NCI-H2196 treated with DMSO at 0.1 percent for 48 hours (cell line): ENCODE results near the gene LY86.
"Not testable (repeated sequence)": the region's sequence is repeated elsewhere in the genome, so short reads cannot be mapped to it uniquely, and the experiment has no call there.

ENCODE experiments used
- DNase-seq: peaks from one replicate; lab custom pipeline; 2025; ENCODE audit not compliant: unreplicated experiment; lab: John Stamatoyannopoulos, UW

LY86 gene

DNA sequence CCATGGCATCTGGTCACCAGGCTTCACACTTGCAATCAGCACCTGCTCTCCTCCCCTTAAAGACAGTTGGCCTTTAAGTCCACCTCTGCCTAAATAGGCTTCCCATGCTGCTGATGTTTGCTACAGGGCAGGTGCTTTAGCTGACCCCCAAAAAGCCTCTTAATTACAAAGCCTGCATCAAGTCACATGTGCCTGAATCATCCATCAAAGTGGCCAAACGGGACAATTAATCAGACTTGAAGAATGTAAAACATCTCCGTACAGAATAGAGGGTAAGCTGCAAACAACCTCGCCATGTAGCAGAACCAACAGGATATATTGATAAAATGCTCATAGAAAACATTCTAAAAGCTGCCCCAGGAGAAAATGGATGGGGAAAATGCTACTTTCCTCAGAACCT, 7.4 kb downstream of the LY86 start:
- no peak for DNase-seq

DNA sequence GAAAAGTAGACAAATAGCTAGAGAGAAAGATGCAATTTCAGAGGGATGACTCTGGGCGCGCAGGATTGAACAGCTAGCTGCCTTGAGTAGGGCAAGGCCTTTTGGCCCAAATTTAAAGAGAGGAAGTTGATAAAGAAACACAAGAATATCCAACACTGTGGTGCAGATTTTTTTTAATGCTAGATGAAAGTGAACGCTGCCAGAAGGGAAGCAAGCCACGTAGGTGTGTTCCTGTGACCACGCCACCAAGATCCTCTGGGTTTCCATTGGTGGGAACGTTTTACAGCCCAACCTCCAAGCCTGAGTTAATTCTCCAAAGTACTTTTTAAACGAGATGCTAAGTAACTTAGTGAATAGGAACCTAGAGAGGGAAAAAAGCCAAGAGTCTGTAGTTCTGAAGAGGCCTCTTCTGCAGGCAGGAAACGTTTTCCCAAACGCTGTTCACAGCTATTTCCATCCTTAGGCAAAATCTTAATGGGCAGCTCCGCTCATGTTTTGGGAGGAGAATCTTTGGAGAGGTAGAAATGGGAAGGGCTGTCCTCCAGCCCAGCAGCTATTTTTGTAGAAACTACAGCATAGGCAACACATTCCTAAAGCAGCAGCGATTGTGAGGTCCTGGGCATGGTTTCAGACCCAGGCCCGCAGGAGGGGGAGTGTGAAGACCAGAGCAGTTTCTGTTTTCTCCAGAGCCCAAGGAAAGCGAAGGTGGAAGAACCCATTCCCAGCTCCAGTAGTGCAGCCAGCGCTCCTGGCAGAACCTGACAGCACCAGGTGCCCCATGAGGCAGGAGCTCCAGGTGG, 8.2 kb downstream of the LY86 start:
- no peak for DNase-seq

DNA sequence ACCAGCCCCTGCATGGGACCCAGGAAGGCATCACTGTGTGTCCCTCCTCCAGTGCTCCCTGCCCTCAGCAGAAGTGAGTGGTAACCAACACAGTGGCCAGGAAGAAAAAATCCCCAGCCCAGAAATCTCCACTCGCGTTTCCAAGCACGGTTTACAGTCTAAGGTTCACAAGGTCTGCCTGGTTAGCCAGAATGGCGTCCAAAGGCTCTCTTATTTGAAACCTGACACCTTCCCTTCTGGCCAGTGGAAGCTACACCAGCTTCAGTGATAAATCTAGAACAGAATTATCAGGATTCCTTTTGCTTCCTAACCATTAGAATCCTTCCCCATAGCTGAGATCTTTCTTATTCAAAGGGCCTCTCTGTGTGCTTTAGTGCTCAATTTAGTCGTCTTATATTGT, 9.2 kb downstream of the LY86 start:
- DNase-seq: no peak

DNA sequence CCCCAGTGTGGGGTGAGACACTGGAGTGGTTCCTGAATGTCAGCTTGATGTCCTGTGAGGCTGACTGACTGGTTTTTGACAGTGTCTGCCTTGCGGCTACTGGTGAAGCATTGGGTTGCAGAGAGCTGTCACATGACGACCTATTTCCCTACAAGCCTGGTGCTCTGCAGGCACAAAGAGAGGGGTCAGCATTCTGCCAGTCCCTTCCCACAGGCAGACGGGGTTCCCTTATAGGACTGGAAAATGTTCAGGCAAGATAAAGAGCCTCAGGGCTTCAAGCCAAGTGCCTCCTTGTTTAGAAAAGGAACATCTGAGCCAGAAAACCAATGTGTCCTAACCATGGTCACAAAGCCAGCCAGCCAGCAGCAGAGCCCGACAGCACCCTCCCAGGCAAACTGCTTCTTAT, 11.0 kb downstream of the LY86 start:
- DNase-seq: peak; percentile 6

DNA sequence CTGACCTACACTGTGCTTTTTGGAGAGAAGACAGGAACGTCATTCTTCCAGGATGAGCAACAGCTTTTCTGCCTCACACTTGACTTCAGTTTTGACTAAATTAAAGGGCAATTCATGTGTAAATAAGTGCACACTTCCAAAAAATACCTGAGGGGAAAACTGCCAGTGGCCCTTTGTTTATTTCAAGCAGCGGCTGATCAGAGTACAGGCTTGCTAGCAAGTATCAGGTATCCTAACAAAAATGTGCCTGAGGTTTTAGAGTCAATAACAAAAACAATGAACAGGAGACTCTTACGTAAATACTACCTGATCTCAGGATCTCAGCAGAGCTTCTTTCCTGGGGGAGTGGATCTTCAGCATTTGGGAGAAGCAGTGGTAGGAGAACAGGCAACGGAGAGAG, 12.4 kb downstream of the LY86 start:
- DNase-seq: peak; percentile 51

DNA sequence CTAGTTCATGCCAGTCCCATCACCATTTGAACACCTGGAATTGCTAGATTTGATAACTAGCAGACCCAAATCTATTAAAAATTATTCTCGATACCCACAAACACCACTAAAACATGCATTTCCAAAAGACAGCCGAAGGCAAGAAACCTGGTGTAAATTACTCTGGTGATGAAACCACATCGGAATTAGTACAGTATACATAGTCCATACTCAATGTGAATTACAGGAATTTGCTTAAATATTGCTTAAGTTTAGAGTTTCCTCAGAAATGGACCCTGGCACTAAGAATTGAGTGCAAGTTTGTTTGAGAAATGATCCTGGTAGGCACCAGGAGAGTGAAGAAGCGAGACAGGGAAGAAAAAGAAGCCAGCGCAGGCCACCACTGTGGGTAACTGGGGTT, 13.7 kb downstream of the LY86 start:
- DNase-seq: no peak

DNA sequence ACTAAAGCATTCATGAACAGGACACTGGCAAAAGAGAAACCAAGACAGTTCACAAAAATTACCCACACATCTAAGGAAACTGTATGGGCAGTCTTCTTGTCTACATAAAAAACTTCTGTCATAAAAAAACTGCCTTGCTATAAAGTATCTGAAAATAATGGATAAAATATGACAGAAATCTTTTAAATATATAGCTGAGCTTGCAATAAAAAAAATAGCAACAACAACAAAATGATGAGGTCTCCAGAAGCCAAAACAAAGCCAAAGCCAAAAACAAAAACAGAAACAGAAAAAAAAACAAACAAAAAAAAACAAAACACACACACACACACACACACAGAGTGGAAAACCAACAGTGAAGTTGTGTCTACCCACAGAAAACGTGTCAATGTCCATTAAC, 14.8 kb downstream of the LY86 start:
- no peak for DNase-seq

DNA sequence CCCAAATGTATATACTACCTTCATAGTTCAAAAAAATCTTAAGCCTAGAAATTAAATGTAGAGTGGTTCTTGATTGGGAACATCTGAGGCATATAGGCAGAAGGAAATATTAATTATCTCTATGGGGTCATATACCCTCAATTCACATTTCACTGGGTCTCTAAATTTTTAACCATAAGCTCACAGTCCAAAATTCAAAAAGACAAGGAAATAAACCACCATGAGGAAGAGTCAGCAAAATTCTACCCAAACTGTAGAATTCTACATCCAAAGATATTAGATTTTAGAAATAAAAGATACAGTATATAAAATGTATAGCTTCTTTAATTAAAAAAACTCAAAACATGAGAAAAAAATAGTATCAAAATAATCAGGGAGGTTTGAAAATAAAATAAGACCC, 15.5 kb downstream of the LY86 start:
- no peak for DNase-seq

DNA sequence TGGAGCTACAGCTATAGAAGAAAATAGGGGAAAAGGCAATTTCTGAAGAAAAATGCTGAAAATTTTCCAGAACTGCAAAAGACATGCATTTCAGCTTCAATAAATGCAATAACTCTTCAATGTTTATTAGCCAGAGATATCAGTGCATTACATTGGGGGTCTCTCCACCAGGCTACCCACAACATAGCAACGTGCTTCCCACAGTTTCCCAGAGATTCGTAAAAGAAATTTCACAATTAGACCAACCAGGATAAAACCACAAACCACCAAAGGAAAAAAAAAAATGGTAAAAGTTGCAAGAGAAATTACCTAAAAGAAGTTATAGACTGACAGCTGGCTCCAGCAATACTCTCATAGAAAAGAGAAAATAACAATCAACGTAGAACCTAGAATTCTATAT, 16.0 kb downstream of the LY86 start:
- no peak for DNase-seq

DNA sequence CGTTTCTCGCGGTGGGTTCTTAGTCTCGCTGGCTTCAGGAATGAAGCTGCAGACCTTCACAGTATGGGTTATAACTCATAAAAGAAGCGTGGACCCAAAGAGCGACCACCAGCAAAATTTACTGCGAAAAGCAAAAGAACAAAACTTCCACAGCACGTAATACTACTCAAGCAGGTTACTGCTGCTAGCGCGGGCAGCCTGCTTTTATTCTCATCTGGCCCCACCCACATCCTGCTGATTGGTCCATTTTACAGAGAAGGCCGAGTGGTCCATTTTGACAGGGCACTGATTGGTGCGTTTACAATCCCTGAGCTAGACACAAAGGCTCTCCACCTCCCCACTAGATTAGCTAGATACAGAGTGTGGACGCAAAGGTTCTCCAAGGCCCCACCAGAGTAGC, 17.4 kb downstream of the LY86 start:
- no peak for DNase-seq

DNA sequence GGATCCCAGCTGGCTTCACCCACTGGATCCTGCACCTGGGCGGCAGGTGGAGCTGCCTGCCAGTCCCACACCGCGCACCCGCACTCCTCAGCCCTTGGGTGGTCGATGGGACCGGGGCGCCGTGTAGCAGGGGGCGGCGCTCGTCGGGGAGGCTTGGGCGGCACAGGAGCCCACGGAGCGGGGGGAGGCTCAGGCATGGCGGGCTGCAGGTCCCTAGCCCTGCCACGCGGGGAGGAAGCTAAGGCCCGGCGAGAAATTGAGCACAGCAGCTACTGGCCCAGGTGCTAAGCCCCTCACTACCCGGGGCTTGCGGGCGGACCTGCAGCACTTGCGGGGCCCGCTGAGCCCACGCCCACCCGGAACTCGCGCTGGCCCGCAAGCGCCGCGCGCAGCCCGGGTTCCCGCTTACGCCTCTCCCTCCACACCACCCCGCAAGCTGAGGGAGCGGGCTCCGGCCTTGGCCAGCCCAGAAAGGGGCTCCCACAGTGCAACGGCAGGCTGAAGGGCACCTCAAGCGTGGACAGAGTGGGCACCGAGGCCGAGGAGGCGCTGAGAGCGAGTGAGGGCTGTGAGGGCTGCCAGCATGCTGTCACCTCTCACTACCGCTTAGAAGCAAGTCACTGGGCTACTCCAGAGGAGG, 18.0 kb downstream of the LY86 start:
- not testable (repeated sequence) for DNase-seq

DNA sequence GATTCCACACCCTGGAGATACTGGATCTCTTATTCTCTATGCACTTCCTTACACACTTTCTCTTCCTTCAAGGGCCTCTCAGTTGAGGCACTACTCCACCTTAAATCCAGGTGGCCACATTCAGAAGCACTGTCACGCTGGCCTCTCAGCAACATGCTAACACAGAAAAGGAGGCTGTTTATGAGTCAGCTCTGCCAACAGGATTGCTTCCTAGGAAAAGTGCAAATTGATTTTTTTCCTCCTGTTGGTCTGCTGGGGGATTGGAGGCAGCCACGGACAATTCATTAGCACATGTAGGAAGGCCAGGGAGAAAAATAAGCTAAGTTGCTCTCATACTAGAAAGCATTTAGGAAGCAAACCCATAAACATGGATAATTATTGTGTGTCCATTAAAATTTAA, 20.9 kb downstream of the LY86 start:
- DNase-seq: no peak

DNA sequence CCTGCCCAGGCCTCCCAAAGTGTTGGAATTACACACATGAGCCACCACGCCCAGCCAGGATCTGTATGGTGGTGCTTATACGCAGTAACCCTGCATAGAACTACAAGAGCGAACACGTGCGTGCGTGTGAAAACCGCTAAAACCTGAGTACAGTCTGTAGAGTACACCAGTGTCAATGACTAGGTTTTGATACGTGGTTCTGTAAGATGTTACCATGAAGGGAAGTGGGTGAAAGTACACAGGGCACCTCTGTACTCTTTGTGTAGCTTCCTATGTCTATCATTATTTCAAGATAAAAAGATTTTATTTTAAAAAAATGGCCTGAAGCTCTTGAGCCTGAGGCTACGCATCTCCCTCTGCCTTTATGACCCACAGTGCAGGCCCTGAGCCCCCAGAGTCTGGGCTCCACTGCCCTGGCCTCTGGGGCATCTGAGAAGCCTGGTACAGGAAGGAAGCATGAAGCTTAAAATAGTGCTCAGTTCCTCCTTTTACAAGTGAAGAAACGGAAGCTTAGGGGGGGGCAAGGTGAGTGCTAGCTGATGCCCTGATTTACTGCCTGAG, 21.6 kb downstream of the LY86 start:
- DNase-seq: no peak

DNA sequence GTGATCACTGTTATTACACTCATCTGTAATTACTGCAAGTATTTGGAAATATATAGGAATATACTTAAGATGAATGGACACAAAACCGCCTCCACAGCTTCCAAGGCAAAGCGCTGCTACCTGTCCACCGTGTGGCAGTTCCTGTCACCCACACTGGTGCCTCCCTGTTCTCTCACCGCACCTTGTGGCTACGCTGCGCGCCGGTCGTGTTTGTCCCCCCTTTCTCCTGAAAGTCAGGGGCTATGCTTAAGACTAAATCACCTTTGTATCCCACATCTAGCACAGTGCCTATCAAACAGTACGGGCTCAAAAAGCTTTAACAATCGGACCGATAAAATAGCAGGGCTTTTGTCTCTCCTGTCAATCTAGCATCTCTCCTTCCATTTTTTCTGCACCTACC, 23.0 kb downstream of the LY86 start:
- DNase-seq: no peak

DNA sequence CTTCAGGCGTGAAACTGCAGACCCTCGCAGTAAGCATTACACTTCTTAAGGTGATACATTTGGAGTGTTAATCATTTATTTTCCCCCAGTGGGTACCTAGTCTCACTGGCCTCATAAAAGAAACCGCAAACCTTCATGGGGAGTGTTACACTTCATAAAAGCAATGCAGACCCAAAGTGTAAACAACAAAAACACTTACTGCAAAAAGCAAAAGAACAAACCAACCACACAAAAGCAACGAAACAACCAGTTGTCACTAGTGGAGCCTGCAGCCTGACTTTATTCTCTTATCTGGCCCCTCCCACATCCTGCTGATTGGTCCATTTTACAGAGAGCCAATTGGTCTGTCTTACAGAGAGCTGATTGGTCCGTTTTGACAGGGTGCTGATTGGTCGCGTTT, 23.8 kb downstream of the LY86 start:
- no peak for DNase-seq

DNA sequence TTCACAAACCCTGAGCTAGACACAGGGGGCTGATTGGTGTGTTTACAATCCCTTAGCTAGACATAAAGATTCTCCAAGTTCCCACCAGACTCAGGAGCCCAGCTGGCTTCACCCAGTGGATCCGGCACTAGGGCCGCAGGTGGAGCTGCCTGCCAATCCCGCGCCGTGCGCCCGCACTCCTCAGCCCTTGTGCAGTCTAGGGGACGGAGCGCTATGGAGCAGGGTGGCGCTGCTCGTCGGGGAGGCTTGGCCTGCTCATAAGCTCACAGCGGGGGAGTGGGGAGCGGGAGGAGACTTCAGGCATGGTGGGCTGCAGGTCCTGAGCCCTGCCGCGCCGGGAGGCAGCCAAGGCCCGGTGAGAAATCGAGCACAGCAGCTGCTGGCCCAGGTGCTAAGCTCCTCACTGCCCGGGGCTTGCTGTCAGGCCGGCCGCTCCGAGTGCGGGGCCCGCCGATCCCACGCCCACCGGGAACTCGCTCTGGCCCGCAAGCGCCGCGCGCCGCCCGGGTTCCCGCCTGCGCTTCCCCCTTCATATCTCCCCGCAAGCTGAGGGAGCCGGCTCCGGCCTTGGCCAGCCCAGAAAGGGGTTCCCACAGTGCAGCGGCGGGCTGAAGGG, 24.7 kb downstream of the LY86 start:
- DNase-seq: not testable (repeated sequence)

DNA sequence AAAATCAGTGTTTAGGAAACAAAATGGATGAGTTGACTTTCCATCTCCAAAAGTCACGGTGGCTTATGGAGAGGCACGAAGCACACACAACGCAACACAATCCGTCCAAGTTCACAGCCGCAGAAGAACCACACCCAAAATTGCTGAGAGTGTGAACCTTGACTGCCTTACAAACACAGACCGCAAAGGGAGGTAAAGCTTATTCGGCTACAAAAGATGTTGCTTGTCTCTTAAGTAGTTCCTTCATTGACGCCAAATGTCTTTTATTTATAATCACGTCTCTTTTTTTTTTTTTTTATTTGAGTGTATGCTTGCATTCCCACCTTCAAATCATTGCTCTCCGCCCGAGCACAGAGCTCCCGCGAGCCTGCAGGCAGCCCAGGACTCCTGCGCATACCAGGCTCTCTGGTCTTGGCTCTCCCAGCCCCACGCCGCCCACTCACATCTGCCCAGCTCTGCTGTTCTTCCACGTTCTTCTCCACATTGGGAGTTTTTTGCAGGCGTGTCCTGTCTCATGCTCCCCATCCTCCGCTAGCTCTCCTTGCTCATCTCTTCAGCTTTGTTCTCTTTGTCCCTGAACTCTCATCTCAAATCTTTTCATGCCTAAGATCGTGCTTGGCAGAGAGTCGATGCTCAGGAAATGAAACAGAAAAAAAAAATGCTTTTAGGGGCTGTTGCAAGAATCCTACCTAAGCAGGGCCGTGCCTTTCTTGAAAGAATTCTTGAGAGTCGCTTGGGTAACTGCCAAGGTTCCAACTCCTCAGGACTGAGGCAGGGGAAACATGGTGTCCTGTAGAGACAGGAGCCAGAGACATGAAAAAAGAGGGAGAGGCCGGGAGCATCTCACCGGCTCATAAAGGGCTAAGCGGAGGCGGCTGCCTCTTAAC, 25.8 kb downstream of the LY86 start:
- no peak for DNase-seq

DNA sequence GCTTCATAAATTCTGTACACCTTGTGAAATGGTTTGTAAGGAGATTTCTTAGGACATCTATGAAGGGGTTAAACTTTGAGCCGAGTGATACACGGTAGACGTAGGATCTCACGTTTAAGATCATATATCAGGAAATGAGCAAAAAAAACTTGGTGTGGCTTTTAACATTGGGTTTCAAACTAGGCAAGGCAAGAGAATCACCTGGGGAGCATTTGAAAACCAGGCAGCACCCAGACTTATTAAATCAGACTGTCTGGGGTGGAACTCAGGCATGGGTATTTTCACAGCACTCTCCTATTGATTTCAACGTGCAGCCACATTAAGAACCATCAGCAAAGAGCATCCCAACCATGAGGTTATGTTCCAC, 26.4 kb downstream of the LY86 start:
- DNase-seq: no peak

DNA sequence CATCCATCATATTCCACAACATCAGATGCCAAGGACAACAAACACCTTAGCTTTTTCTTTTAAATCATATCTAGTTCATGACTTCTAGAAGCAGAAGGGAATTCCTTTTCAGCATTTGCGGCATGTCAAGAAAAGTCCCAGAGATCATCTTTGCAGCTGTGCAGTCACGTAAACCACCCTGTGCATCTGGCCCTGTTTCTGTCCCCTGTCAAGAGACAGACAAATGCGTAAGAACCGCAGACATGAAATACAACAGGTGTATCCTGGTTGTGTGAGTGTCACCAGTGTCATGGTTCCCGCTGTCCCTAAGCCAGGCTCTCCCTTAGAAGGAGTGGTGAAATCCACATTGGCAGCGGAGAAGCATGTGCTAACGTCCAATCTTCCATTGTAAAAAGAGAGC, 28.1 kb downstream of the LY86 start:
- no peak for DNase-seq

DNA sequence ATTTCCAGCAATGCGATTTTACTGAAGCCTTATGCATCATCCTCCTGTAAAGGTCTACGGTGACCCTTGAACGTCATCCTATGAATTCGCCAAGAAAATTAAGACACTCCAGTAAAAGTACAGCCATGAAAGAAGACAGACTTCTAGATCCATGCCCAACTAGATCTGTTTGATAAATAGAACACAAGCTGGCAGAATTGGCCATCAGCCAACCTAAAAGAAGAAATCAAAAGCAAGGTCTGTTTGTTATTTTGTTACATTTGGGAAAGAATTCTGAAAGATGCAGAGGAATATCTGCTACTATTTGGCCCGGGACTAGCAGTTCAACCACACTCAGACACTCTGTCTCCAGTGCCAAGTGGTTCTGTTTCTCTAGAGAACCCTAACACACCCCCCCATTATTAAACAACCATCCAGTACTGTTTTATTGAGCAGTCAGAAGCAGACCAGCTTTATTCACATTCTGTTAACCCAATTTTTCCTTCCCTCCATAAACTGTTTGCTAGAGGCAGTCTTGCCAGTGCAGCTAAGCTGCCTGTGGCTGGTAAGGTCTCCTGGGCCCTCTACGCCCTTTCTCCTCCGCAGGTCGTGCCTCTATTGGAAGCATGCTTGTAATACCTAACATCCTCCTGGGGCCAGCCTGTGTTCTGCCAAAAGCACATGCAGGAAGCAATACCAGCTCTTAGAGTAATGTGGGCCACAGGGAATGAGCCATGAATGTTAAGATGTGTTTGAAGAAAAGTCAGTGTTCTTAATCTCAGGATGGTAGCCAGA, 30.7 kb downstream of the LY86 start:
- DNase-seq: no peak
